ENCODE data around the gene ACTRT2.

Gene ACTRT2

GRCh38 chr1:3012456-3013291 lies 8.6 kb upstream of the ACTRT2 start:
- DNase-seq: peak in 1 of 3 donors; percentile 14
- Histone ChIP-seq H3K27ac (ENCODE audit: insufficient read depth, low read length, poor library complexity, severe bottlenecking) (no peak overlapping the region), H3K27me3 (replicated peaks; ENCODE audit: control insufficient read depth, insufficient read depth, low read length, poor library complexity, severe bottlenecking) (no peaks in the 10 kb centered on the region), H3K9me3 (ENCODE audit: control insufficient read depth, low read length) (no peaks in the 10 kb centered on the region), H3K4me3 (ENCODE audit: insufficient read depth, low read depth, low read length, poor library complexity, severe bottlenecking) (no peak overlapping the region), H3K4me1 (ENCODE audit: control insufficient read depth, insufficient read depth, low read length, poor library complexity, severe bottlenecking) (peaks cover 2% of the 10 kb centered on the region), H3K36me3 (ENCODE audit: control insufficient read depth, insufficient read depth, low read length) (no peaks in the 10 kb centered on the region)

DNA sequence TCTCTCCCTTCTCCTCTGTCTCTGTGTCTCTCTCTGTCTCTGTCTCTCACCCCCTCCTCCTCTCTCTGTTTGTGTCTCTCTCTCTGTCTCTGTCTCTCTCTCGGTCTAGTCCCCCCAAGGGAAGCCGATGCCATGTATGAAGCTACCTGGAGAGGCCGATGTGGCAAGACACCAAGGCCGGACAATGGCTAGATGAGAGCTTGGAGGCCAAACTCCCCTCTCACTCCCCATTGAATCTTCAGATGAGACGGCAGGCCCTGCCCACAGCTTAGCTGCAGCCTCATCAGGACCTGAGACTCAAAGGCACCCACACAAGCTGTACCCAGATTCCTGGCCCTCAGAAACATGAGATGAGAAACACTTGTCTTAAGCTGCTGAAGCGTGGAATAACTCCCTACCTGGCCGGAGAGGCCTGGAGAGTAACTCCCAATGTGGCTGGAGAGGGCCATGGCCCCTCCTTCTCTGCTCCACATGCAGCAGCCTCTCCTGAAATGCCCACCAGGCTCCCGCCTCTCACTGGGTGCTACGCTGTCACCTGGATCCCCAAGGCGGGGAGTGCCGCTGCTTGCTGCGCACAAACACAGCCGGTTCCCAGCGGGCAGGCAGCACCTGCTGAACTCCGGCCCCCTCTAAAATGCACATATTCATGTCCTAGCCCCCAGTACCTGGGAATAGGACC lies 7.8 kb upstream of the ACTRT2 start:
- Histone ChIP-seq H3K36me3 (ENCODE audit: control insufficient read depth, insufficient read depth, low read length) (no peaks in the 10 kb centered on the region), H3K27me3 (replicated peaks; ENCODE audit: control insufficient read depth, insufficient read depth, low read length, poor library complexity, severe bottlenecking) (no peaks in the 10 kb centered on the region), H3K27ac (ENCODE audit: insufficient read depth, low read length, poor library complexity, severe bottlenecking) (no peak overlapping the region), H3K9me3 (ENCODE audit: control insufficient read depth, low read length) (no peaks in the 10 kb centered on the region), H3K4me3 (ENCODE audit: insufficient read depth, low read depth, low read length, poor library complexity, severe bottlenecking) (no peak overlapping the region), H3K4me1 (ENCODE audit: control insufficient read depth, insufficient read depth, low read length, poor library complexity, severe bottlenecking) (peaks cover 2% of the 10 kb centered on the region)
- no peak for DNase-seq

GRCh38 chr1:3014050-3014440 lies 7.2 kb upstream of the ACTRT2 start:
- peaks cover 2% of the 10 kb centered on the region for H3K4me1 ChIP-seq (ENCODE audit: control insufficient read depth, insufficient read depth, low read length, poor library complexity, severe bottlenecking)

GRCh38 chr1:3014443-3015268 lies 6.6 kb upstream of the ACTRT2 start:
- Histone ChIP-seq H3K4me3 (ENCODE audit: insufficient read depth, low read depth, low read length, poor library complexity, severe bottlenecking) (no peak overlapping the region), H3K27me3 (replicated peaks; ENCODE audit: control insufficient read depth, insufficient read depth, low read length, poor library complexity, severe bottlenecking) (no peaks in the 10 kb centered on the region), H3K4me1 (ENCODE audit: control insufficient read depth, insufficient read depth, low read length, poor library complexity, severe bottlenecking) (peaks cover 2% of the 10 kb centered on the region), H3K27ac (ENCODE audit: insufficient read depth, low read length, poor library complexity, severe bottlenecking) (no peak overlapping the region), H3K9me3 (ENCODE audit: control insufficient read depth, low read length) (no peaks in the 10 kb centered on the region), H3K36me3 (ENCODE audit: control insufficient read depth, insufficient read depth, low read length) (no peaks in the 10 kb centered on the region)
- DNase-seq: no peak

More at GRCh38 chr1:3014050-3014440, 7.2 kb upstream of the ACTRT2 start:
- Histone ChIP-seq H3K4me3 (ENCODE audit: insufficient read depth, low read depth, low read length, poor library complexity, severe bottlenecking) (no peak overlapping the region), H3K36me3 (ENCODE audit: control insufficient read depth, insufficient read depth, low read length) (no peaks in the 10 kb centered on the region), H3K27me3 (replicated peaks; ENCODE audit: control insufficient read depth, insufficient read depth, low read length, poor library complexity, severe bottlenecking) (no peaks in the 10 kb centered on the region), H3K9me3 (ENCODE audit: control insufficient read depth, low read length) (no peaks in the 10 kb centered on the region), H3K27ac (ENCODE audit: insufficient read depth, low read length, poor library complexity, severe bottlenecking) (no peak overlapping the region)
- DNase-seq: no peak

DNA sequence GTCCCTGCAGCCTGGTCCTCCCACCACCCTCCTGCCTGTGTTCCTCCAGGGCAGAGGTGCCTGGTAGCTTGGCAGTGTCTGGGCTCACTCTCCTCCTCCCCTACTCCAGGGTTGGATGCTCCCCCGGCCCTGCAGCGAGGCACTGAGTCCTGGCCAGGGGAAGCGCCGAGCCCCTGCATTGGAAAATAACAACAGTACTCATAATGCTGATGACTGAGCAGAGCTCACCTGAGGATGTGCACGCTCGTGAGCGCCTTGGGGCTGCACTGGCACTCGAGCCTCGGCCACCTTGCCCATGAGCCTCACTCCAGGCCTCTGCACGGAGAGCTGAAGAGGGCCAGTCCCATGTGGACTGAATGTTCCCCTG lies 6.0 kb upstream of the ACTRT2 start:
- Histone ChIP-seq H3K36me3 (ENCODE audit: control insufficient read depth, insufficient read depth, low read length) (no peaks in the 10 kb centered on the region), H3K4me3 (ENCODE audit: insufficient read depth, low read depth, low read length, poor library complexity, severe bottlenecking) (no peak overlapping the region)
- no peak for DNase-seq

DNA sequence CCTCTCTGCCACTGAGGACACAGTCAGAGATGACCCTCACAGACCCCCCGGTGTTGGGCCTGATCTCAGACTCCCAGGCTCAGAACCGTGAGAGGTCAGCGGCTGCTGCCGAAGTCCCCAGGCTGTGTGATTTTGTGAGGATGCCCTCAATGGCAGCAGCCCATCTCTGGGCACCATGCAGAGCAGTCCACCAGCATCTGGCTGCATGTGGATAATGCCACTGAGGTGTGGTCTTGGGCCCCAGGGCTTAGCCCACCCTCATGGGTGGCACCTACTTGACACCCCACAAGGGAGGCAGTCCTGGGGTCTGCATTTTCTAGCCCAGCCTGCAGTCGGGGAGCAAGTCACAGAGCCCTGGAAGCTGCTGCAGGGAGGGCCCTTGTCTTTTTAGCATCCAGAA lies 5.5 kb upstream of the ACTRT2 start:
- Histone ChIP-seq H3K27me3 (replicated peaks; ENCODE audit: control insufficient read depth, insufficient read depth, low read length, poor library complexity, severe bottlenecking) (no peaks in the 10 kb centered on the region), H3K4me3 (ENCODE audit: insufficient read depth, low read depth, low read length, poor library complexity, severe bottlenecking) (no peak overlapping the region), H3K27ac (ENCODE audit: insufficient read depth, low read length, poor library complexity, severe bottlenecking) (no peak overlapping the region), H3K9me3 (ENCODE audit: control insufficient read depth, low read length) (no peaks in the 10 kb centered on the region), H3K4me1 (ENCODE audit: control insufficient read depth, insufficient read depth, low read length, poor library complexity, severe bottlenecking) (peaks cover 2% of the 10 kb centered on the region), H3K36me3 (ENCODE audit: control insufficient read depth, insufficient read depth, low read length) (no peaks in the 10 kb centered on the region)
- no peak for DNase-seq

More for the DNA sequence above, 6.0 kb upstream of the ACTRT2 start:
- Histone ChIP-seq H3K9me3 (ENCODE audit: control insufficient read depth, low read length) (no peaks in the 10 kb centered on the region), H3K27ac (ENCODE audit: insufficient read depth, low read length, poor library complexity, severe bottlenecking) (no peak overlapping the region), H3K27me3 (replicated peaks; ENCODE audit: control insufficient read depth, insufficient read depth, low read length, poor library complexity, severe bottlenecking) (no peaks in the 10 kb centered on the region), H3K4me1 (ENCODE audit: control insufficient read depth, insufficient read depth, low read length, poor library complexity, severe bottlenecking) (peaks cover 2% of the 10 kb centered on the region)

DNA sequence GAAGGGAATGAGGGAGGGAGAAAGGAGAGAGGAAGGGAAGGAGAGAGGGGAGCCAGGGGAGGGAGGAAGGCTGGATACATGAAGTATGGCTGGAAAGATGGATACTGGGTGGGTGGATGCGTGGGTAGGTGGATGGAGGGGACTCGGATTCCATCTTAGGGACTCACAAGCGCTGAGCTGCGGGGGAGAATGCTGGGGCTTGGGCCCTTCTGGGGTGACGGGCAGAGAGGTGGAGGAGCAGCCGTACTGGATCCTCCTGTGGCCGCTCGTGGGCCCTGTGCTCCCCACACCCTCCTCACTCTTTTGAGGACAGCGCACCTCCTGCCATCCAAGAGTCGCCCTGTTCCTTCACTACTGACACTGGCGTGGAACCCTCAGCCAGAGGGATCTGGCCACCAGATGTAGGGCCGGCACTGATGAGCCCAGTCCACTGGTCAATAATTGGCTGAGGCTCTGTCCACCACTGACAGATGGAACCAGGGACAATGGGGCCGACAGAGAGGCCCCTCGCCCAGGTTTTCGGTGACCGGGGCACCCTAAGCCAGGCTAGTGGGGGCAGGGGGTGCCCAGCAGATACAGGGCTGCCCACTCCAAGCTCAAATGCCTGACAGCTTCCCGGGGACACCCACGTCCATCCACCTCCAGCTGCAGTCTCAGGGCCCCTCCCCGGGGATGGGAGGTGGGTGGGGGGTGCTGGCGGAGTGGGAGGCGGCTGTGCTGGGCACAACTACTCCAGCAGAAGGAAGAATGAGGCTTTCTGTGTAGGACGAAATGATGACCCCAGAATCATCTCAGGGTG lies 4.4 kb upstream of the ACTRT2 start:
- H3K27ac ChIP-seq (ENCODE audit: insufficient read depth, low read length, poor library complexity, severe bottlenecking): no peak overlapping the region
- no peaks in the 10 kb centered on the region for H3K9me3 ChIP-seq (ENCODE audit: control insufficient read depth, low read length)
- DNase-seq: no peak

DNA sequence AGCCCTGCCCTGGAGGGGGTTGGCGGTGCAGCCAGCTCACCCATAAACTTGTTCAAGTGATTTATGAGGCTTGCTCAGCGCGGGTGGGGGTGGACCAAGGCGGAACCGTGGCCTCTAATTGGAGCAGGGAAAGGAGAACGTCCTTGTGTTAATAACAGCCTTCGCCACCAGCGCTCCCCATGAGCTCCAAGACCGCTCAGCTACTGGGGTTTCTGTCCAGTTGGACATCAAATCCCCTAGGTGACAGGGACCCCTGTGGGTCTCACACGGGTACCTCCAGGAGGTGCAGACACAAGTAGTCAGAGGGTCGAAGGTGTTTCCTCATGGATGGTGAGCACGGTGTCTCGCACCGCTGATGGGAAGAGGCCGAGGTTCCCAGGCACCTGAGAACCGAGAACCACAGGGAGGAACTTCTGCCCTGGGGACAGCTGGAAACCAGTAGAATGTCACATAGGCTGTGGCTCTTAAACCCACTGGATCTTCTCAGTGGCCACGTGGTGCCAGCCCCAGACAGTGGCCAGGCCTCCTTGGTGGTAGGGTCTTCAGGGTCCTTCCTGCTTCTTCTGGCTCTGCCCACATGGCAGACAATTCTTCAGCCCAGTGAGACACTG lies 3.7 kb upstream of the ACTRT2 start:
- H3K4me3 ChIP-seq (ENCODE audit: insufficient read depth, low read depth, low read length, poor library complexity, severe bottlenecking): no peak overlapping the region
- peaks cover 2% of the 10 kb centered on the region for H3K4me1 ChIP-seq (ENCODE audit: control insufficient read depth, insufficient read depth, low read length, poor library complexity, severe bottlenecking)
- H3K27me3 ChIP-seq (replicated peaks; ENCODE audit: control insufficient read depth, insufficient read depth, low read length, poor library complexity, severe bottlenecking): no peaks in the 10 kb centered on the region
- H3K36me3 ChIP-seq (ENCODE audit: control insufficient read depth, insufficient read depth, low read length): no peaks in the 10 kb centered on the region
- no peak overlapping the region for H3K27ac ChIP-seq (ENCODE audit: insufficient read depth, low read length, poor library complexity, severe bottlenecking)
- DNase-seq: no peak
- no peaks in the 10 kb centered on the region for H3K9me3 ChIP-seq (ENCODE audit: control insufficient read depth, low read length)

More for the DNA sequence above, 4.4 kb upstream of the ACTRT2 start:
- H3K4me1 ChIP-seq (ENCODE audit: control insufficient read depth, insufficient read depth, low read length, poor library complexity, severe bottlenecking): peaks cover 2% of the 10 kb centered on the region
- H3K4me3 ChIP-seq (ENCODE audit: insufficient read depth, low read depth, low read length, poor library complexity, severe bottlenecking): no peak overlapping the region
- H3K27me3 ChIP-seq (replicated peaks; ENCODE audit: control insufficient read depth, insufficient read depth, low read length, poor library complexity, severe bottlenecking): no peaks in the 10 kb centered on the region
- no peaks in the 10 kb centered on the region for H3K36me3 ChIP-seq (ENCODE audit: control insufficient read depth, insufficient read depth, low read length)

GRCh38 chr1:3018051-3018471 lies 3.2 kb upstream of the ACTRT2 start:
- no peaks in the 10 kb centered on the region for H3K4me1 ChIP-seq (ENCODE audit: control insufficient read depth, insufficient read depth, low read length, poor library complexity, severe bottlenecking)
- H3K36me3 ChIP-seq (ENCODE audit: control insufficient read depth, insufficient read depth, low read length): no peaks in the 10 kb centered on the region
- DNase-seq: no peak
- H3K27me3 ChIP-seq (replicated peaks; ENCODE audit: control insufficient read depth, insufficient read depth, low read length, poor library complexity, severe bottlenecking): no peaks in the 10 kb centered on the region
- no peak overlapping the region for H3K4me3 ChIP-seq (ENCODE audit: insufficient read depth, low read depth, low read length, poor library complexity, severe bottlenecking)
- no peak overlapping the region for H3K27ac ChIP-seq (ENCODE audit: insufficient read depth, low read length, poor library complexity, severe bottlenecking)
- no peaks in the 10 kb centered on the region for H3K9me3 ChIP-seq (ENCODE audit: control insufficient read depth, low read length)
